ENCODE measurements around the gene ITGAD.
"Not testable (repeated sequence)": the region's sequence is repeated elsewhere in the genome, so short reads cannot be mapped to it uniquely, and the experiment has no call there.

The ITGAD gene

GRCh38 chr16:31403590-31404352, 10.6 kb downstream of the ITGAD start:
- DNase-seq: no peak

GRCh38 chr16:31404353-31405064, 11.4 kb downstream of the ITGAD start:
- DNase-seq: no peak

GRCh38 chr16:31407406-31407805, 14.3 kb downstream of the ITGAD start:
- DNase-seq: no peak

GRCh38 chr16:31409433-31409832, 16.3 kb downstream of the ITGAD start:
- no peak for DNase-seq

GRCh38 chr16:31410082-31410481, 16.9 kb downstream of the ITGAD start:
- DNase-seq: no peak

GRCh38 chr16:31411024-31411844, 18.1 kb downstream of the ITGAD start:
- DNase-seq: no peak

GRCh38 chr16:31412750-31413149, 19.6 kb downstream of the ITGAD start:
- DNase-seq: no peak

GRCh38 chr16:31413381-31413780, 20.2 kb downstream of the ITGAD start:
- no peak for DNase-seq

GRCh38 chr16:31413943-31414342, 20.8 kb downstream of the ITGAD start:
- no peak for DNase-seq

- DNase-seq: no peak
Measured at GRCh38 chr16:31414706-31415105, 21.6 kb downstream of the ITGAD start.

- DNase-seq: no peak
Measured at GRCh38 chr16:31416371-31416770, 23.2 kb downstream of the ITGAD start.

GRCh38 chr16:31417036-31417435, 23.9 kb downstream of the ITGAD start:
- DNase-seq: not testable (repeated sequence)

GRCh38 chr16:31417916-31418315, 24.8 kb downstream of the ITGAD start:
- no peak for DNase-seq

- DNase-seq: no peak
Measured at GRCh38 chr16:31420037-31420436, 26.9 kb downstream of the ITGAD start.

GRCh38 chr16:31421587-31421986, 28.5 kb downstream of the ITGAD start:
- no peak for DNase-seq

- DNase-seq: no peak
Measured at GRCh38 chr16:31423241-31423640, 30.1 kb downstream of the ITGAD start.

GRCh38 chr16:31423801-31424200, 30.7 kb downstream of the ITGAD start:
- DNase-seq: no peak

- peak in 42 of 56 donors; percentile 8 to 73 (median 38) for DNase-seq
Measured at GRCh38 chr16:31427441-31428278, 34.5 kb downstream of the ITGAD start.

- no peak for DNase-seq
Measured at GRCh38 chr16:31428279-31428597, 35.1 kb downstream of the ITGAD start, which contains the start of gene COX6A2. Gene COX6A2 (minus strand): TSS chr16:31428360. CDS start chr16:31428325, 35 bp downstream.

- DNase-seq: peak in 2 of 56 donors; percentile 2 to 9
Measured at GRCh38 chr16:31428638-31429247, 35.6 kb downstream of the ITGAD start.

GRCh38 chr16:31429314-31429713, 36.2 kb downstream of the ITGAD start:
- no peak for DNase-seq

All from nucleus accumbens (tissue), 56 donors.